GM08714 (cell line): ENCODE data around the gene RHBDL2.
"Not testable (repeated sequence)": the region's sequence is repeated elsewhere in the genome, so short reads cannot be mapped to it uniquely, and the experiment has no call there.

Source experiments
- H3K4me3 ChIP-seq: fragments of 200-500 bp; sonication (Bioruptor generic); 2 replicates; pipeline ENCODE4 v1.5.1; 2014; ENCODE audit warnings: mild to moderate bottlenecking, low read length, inconsistent platforms
- ZNF274 ChIP-seq: IDR thresholded peaks from 2 replicates; pipeline ENCODE4 v1.6.1; 2012; ENCODE audit warnings: mild to moderate bottlenecking, low read depth, low read length

Gene RHBDL2

GRCh38 chr1:38917337-38917736 lies 24.3 kb downstream of the RHBDL2 start:
- TF ChIP-seq ZNF274, result no peak

DNA sequence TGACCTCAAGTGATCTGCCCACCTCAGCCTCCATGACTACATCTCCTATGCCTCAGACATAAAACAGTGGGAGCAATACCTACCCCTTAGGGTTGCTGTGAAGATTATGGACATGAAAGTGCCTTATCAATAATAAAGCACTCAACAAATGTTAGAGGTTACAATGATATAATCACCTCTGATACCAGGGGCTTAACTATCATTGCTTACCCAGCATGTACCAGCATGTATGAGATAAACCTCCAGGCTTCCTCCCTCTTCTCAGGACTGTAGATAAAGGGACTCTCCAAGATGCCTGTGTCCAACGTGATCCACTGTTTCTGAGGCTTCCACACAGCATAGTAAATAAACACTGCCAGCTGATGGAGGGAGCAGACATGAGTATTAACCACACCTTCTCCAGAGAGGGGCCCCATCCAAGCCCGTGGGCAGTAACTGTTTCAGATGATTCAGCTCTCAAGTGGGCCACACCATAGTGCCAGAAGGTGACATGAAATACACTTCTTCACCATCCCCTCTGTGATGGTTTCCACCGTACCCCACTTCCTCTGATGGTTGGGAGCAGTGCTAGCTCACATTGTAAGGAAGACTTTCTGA lies 26.2 kb downstream of the RHBDL2 start:
- H3K4me3 ChIP-seq, result no peak overlapping the region
- TF ChIP-seq ZNF274, result no peak

More at GRCh38 chr1:38917337-38917736, 24.3 kb downstream of the RHBDL2 start:
- no peak overlapping the region for H3K4me3 ChIP-seq

- H3K4me3 ChIP-seq, result not testable (repeated sequence)
Measured at GRCh38 chr1:38914908-38915307, 26.7 kb downstream of the RHBDL2 start.

DNA sequence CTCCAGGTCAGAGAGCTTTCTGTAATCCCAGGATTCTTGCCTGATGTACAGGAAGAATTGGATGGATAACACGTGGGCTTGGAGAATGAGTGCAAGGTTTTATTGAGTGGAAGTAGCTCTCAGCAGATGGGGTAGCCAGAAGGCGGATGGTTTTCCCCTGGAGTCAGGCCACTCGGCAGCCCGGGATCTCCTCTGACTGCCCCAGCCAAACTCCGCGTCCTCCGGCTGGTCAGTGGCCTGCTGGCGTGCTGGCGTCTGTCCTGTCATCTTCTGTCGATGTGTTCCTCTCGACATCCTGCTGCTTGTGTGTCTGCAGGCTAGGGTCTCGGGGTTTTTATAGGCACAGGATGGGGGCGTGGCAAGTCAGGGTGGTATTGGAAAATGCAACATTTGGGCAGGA lies 32.8 kb downstream of the RHBDL2 start:
- TF ChIP-seq ZNF274, result no peak
- no peak overlapping the region for H3K4me3 ChIP-seq

- no peak overlapping the region for H3K4me3 ChIP-seq
- no peak for TF ChIP-seq ZNF274
Measured at GRCh38 chr1:38905985-38906384, 35.6 kb downstream of the RHBDL2 start.

GRCh38 chr1:38899560-38899959 lies 42.1 kb downstream of the RHBDL2 start:
- no peak for TF ChIP-seq ZNF274

GRCh38 chr1:38898653-38899230 lies 42.9 kb downstream of the RHBDL2 start:
- TF ChIP-seq ZNF274, result no peak
- H3K4me3 ChIP-seq, result no peak overlapping the region

More at GRCh38 chr1:38899560-38899959, 42.1 kb downstream of the RHBDL2 start:
- H3K4me3 ChIP-seq, result no peak overlapping the region

GRCh38 chr1:38896169-38896568 lies 45.5 kb downstream of the RHBDL2 start:
- TF ChIP-seq ZNF274, result no peak

DNA sequence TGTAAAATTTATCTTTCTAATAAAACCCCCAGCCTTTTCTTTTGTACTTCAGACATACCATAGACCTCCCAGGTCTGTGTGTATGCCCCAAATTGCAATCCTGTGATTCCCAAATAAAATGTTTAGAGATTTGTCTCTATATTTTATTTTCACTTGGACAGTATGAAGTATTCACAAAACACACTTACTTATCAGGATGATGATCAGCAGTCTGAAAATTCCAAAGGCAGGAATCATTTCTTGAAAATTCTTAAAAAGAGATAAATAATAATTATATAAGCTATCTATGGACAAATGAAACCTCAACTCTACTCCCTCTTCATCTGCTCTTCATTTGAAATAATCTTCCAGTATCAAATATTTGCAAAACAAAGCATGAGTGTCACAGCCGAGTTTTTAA lies 48.7 kb downstream of the RHBDL2 start:
- no peak for TF ChIP-seq ZNF274

More at GRCh38 chr1:38896169-38896568, 45.5 kb downstream of the RHBDL2 start:
- H3K4me3 ChIP-seq, result no peak overlapping the region

GRCh38 chr1:38891753-38892152 lies 49.9 kb downstream of the RHBDL2 start:
- H3K4me3 ChIP-seq, result no peak overlapping the region
- no peak for TF ChIP-seq ZNF274

More for the DNA sequence above, 48.7 kb downstream of the RHBDL2 start:
- H3K4me3 ChIP-seq, result no peak overlapping the region

DNA sequence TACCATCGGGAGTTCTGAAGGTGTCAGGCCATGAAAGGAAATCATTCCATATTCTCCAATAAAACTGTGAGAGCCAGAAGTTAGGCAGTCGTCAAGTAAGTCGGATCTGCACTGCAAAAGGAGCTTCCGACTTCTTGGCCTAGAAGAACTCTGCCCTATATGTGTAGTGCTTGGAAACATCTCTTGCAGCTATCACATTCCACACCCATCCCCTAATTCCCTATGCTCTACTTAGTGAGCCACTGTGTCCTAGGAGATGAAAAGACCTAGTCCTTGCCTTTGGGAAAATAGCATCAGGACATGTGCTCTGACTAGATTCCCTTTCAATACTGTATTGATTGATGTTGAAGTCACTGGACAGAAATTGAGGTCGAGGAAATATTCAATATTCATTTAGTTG lies 52.0 kb downstream of the RHBDL2 start:
- TF ChIP-seq ZNF274, result no peak
- no peak overlapping the region for H3K4me3 ChIP-seq

GRCh38 chr1:38888423-38889333 lies 53.0 kb downstream of the RHBDL2 start:
- TF ChIP-seq ZNF274, result no peak

GRCh38 chr1:38885092-38885491 lies 56.5 kb downstream of the RHBDL2 start:
- no peak overlapping the region for H3K4me3 ChIP-seq
- no peak for TF ChIP-seq ZNF274

More at GRCh38 chr1:38888423-38889333, 53.0 kb downstream of the RHBDL2 start:
- no peak overlapping the region for H3K4me3 ChIP-seq

DNA sequence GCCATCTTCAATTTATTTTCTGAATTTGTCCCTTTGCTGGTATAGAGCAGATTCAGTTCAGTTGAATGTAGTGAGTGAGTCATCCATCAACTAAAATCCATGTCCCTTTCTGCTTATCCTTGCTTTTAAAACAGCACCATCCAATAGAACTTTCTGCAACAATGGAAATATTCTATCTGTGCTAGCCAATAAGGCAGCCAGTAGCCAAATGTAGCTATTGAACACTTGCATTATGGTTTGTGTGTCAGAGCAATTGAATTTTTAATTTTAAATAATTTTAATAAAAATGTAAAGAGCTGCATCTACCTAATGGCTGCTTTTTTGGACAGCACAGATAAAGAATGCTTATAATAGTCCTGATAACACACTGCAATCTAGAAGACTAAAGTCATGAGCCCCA lies 60.1 kb downstream of the RHBDL2 start, which contains the start of gene GJA9:
GJA9 (minus strand) TSS at position 101 of the 400 bp plus-strand sequence. CDS start 5,489 bp downstream, outside the sequence.
- no peak within 1 kb of the TSS for H3K4me3 ChIP-seq
- no peak for TF ChIP-seq ZNF274
